ENCODE measurements around the gene SEMA4B. TPM values are rescaled to one million over a fixed set of nuclear protein-coding genes. Genes with fewer than 3 reads are reported as not detected.

The SEMA4B gene
- total RNA-seq, 4 donors from 2014 or later = 18.7 to 44.9 (median 41.9) TPM

DNA sequence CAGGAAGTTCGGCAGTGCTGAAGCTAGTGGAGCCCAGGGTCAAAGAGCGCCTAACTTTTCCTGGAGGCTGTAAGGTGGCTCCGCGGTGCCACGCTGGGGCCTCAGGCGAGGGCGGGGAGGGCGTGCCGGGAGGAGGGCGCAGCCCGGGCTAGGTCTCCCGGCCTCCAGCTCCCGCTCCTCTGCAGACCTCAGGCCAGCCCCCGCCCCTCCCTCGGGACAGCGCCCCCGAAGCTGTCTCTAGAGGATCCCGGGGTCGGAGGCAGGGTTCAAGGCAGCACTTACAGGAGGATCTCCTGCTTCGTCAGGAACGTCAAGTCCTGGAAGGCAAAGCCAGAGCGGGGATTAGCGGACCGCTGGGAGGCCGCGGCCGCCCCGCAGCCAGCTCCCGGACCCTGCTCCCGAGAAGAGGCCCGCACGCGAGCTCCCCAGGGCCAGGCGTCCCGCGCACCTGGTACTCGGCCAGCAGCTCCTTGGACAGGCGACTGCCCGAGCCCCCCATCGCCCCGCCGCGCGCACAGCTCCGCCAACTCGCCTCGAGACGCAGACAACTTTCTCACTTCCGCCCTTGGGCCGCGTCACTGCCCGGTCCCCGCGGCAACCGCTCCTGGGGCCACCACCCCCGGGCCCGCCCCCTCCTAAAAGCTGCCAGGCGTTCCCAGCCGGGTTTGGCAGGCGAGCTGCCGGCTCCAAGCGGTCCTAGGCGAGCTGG lies 32.4 kb downstream of the SEMA4B start, which contains the start of gene CIB1:
TSS of gene CIB1 (minus strand) at position 555 of the 709 bp plus-strand sequence. CDS start at position 499, 56 bp downstream.
- H3K4me3 ChIP-seq = peak within 1 kb of the TSS; percentile 95 to 96
- peak; percentile 96 for ATAC-seq
- no CpG with 5 or more reads among the region's 63 CpGs for WGBS, 2 donors (ENCODE audit: low coverage in 1 of 2)
- TF ChIP-seq, protein P1, sequence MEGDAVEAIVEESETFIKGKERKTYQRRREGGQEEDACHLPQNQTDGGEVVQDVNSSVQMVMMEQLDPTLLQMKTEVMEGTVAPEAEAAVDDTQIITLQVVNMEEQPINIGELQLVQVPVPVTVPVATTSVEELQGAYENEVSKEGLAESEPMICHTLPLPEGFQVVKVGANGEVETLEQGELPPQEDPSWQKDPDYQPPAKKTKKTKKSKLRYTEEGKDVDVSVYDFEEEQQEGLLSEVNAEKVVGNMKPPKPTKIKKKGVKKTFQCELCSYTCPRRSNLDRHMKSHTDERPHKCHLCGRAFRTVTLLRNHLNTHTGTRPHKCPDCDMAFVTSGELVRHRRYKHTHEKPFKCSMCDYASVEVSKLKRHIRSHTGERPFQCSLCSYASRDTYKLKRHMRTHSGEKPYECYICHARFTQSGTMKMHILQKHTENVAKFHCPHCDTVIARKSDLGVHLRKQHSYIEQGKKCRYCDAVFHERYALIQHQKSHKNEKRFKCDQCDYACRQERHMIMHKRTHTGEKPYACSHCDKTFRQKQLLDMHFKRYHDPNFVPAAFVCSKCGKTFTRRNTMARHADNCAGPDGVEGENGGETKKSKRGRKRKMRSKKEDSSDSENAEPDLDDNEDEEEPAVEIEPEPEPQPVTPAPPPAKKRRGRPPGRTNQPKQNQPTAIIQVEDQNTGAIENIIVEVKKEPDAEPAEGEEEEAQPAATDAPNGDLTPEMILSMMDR (IDR thresholded peaks at IDR 0.05) = peak in 2 of 4 experiments; percentile 51
- TF ChIP-seq POLR2AphosphoS5 (IDR thresholded peaks at IDR 0.05) (peak; percentile 65), EP300 (IDR thresholded peaks at IDR 0.05) (no peak), POLR2A (IDR thresholded peaks at IDR 0.05) (peak in 1 of 2 donors; percentile 44)
- no peaks in the 10 kb centered on the region for H3K27me3 ChIP-seq
- no peaks in the 10 kb centered on the region for H3K9me3 ChIP-seq
- peaks cover 0 to 62% of the 10 kb centered on the region in 2 donors for H3K36me3 ChIP-seq
- peaks cover 0 to 66% (median 36%) of the 10 kb centered on the region in 3 donors for H3K4me1 ChIP-seq
- peak within 1 kb of the TSS; percentile 89 to 97 (median 92) for H3K27ac ChIP-seq

DNA sequence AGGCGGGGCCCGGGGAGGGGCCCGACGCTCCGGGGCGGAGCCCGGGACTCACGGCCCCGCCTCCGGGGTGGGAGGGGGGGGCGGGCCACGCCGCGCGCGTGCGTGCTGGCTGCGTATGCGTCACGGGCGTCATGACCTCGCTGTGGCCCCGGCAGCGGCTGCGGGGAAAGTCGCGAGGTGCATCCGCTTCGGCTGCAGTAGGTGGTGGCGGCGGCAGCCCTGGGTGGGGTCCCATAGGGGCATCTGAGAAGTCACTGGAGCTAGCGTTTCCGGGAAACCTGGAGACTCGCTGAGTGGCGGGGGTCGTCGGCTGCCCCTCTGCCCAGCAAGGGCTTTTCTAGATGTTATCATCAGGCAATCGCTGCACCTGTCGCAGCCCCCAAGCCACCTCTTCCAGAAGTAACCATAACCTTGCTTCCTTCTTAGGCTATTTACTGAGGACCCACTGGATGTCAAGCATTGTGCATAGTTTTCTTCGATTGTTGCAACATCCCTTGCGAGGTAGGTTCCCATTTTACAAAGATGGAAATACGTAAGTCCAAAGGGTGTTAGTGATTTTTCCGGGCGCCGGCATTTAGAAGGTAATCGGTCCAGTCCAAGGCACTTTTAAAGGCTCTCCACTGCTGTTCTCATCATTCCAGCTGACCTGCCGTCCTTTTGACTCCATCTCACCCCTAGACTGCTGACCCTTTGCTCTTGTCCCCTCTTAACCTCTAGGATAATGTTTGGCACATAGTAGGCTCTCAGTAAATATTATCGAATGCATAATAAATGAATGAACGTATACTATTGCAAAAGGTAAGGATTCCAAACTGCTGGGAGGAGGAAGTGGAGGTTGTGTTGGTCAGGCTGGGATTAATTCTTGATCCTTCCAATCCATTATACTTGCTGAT lies 33.2 kb downstream of the SEMA4B start, which contains the start of gene GDPGP1:
TSS of gene GDPGP1 (plus strand) at position 114 of the 893 bp plus-strand sequence. CDS start 6,700 bp downstream, outside the sequence.
- Histone ChIP-seq H3K4me3 (peak within 1 kb of the TSS; percentile 95 to 96), H3K4me1 (peaks cover 0 to 58% (median 36%) of the 10 kb centered on the region in 3 donors), H3K27me3 (no peaks in the 10 kb centered on the region), H3K27ac (peak within 1 kb of the TSS; percentile 89 to 97 (median 92)), H3K36me3 (peaks cover 0 to 60% of the 10 kb centered on the region in 2 donors), H3K9me3 (no peaks in the 10 kb centered on the region)
- TF ChIP-seq POLR2AphosphoS5 (IDR thresholded peaks at IDR 0.05) (peak; percentile 78), EP300 (IDR thresholded peaks at IDR 0.05) (no peak), POLR2A (IDR thresholded peaks at IDR 0.05) (peak; percentile 59 to 80)
- TF ChIP-seq, protein P1 (IDR thresholded peaks at IDR 0.05) = no peak
- WGBS, 2 donors (ENCODE audit: low coverage in 1 of 2) = 7 to 17% methylated on average over 9 to 16 of the region's 49 CpGs
- peak; percentile 3 for ATAC-seq

DNA sequence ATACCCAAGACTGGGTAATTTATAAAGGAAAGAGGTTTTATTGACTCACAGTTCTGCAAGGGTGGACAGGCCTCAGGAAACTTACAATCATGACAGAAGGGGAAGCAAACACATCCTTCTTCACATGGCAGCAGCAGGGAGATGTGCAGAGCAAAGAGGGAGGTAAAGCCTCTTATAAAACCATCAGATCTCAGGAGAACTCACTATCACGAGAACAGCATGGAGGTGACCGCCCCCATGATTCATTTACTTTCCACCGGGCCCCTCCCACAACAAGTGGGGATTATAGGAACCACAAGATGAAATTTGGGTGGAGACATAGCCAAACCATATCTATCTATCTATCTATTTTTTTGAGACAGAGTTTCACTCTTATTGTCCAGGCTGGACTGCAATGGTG lies 38.2 kb downstream of the SEMA4B start:
- TF ChIP-seq, protein P1 (IDR thresholded peaks at IDR 0.05) = no peak
- H3K4me1 ChIP-seq = peaks cover 0 to 14% (median 7%) of the 10 kb centered on the region in 3 donors
- H3K27me3 ChIP-seq = no peaks in the 10 kb centered on the region
- H3K9me3 ChIP-seq = no peaks in the 10 kb centered on the region
- WGBS, 2 donors (ENCODE audit: low coverage in 1 of 2) = 62 to 77% methylated on average over 2 to 3 of the region's 3 CpGs
- H3K4me3 ChIP-seq = no peak overlapping the region
- H3K36me3 ChIP-seq = peaks cover 0 to 63% of the 10 kb centered on the region in 2 donors
- H3K27ac ChIP-seq = no peak overlapping the region
- ATAC-seq = no peak

DNA sequence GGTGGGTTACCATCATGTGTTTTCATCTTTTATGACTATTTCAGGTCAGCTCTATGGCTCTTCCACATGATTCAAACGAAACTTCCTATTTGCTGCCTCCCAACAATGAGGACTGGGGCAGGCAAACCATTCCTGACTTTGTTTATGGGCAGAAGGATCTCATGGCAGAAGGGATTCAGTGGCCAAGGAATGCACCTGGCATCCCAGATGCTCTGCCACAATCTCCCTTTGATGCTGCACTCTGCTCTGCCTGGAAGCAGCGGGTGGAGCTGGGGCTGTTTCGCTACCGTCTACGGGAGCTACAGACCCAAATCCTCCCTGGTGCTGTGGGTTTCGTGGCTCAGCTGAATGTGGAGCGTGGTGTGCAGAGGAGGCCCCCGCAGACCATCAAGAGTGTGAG lies 39.7 kb downstream of the SEMA4B start:
- Histone ChIP-seq H3K4me1 (no peaks in the 10 kb centered on the region), H3K4me3 (no peak overlapping the region), H3K9me3 (no peaks in the 10 kb centered on the region), H3K27me3 (no peaks in the 10 kb centered on the region), H3K27ac (no peak overlapping the region), H3K36me3 (peaks cover 0 to 57% of the 10 kb centered on the region in 2 donors)
- TF ChIP-seq POLR2AphosphoS5 (IDR thresholded peaks at IDR 0.05) (no peak), POLR2A (IDR thresholded peaks at IDR 0.05) (no peak), EP300 (IDR thresholded peaks at IDR 0.05) (no peak)
- TF ChIP-seq, protein P1 (IDR thresholded peaks at IDR 0.05) = no peak
- WGBS, 2 donors (ENCODE audit: low coverage in 1 of 2) = 86% methylated on average over 1 of the region's 8 CpGs
- no peak for ATAC-seq
